Heart right ventricle (tissue), 16 donors: Measurements from ENCODE around the gene REEP1. TPM values are rescaled to one million over a fixed set of nuclear protein-coding genes. Genes with fewer than 3 reads are reported as not detected.

Source experiments
- ATAC-seq, 8 donors: fragments of 200-7000 bp; cut with Tn5 transposase; one replicate each; pipeline ENCODE4 v1.9.1; 2020; ENCODE audit warnings: mild to moderate bottlenecking in 8 of 8, moderate library complexity in 8 of 8, moderate number of reproducible peaks in 1 of 8
- DNase-seq, 2 donors: peaks; one replicate each; pipeline ENCODE4 v3.0.0-alpha.2; 2020
- H3K27ac ChIP-seq, 10 donors: fragments of 200-600 bp; sonication (generic) in 2 of 10; one replicate each; pipeline versions ENCODE4 v1.5.0 to v1.8.0; 2020 to 2022; ENCODE audit warnings: mild to moderate bottlenecking in 3 of 10
- H3K27me3 ChIP-seq, 7 donors: fragments of 200-600 bp; one replicate each; pipeline ENCODE4 v1.8.0; 2021 to 2022; ENCODE audit warnings: mild to moderate bottlenecking in 2 of 7
- H3K36me3 ChIP-seq, 9 donors: fragments of 200-600 bp; sonication (generic) in 1 of 9; one replicate each; pipeline versions ENCODE4 v1.5.0 to v1.8.0; 2020 to 2022; ENCODE audit warnings: mild to moderate bottlenecking in 2 of 9
- H3K4me1 ChIP-seq, 9 donors: fragments of 200-600 bp; sonication (generic) in 1 of 9; one replicate each; pipeline versions ENCODE4 v1.5.0 to v1.8.0; 2020 to 2022; ENCODE audit warnings: mild to moderate bottlenecking in 4 of 9
- H3K4me3 ChIP-seq, 10 donors: fragments of 200-600 bp; sonication (generic) in 2 of 10; one replicate each; pipeline versions ENCODE4 v1.5.0 to v1.8.0; 2020 to 2022; ENCODE audit warnings: mild to moderate bottlenecking in 7 of 10, moderate library complexity in 2 of 10
- H3K9me3 ChIP-seq, 11 donors: fragments of 200-600 bp in 10 of 11; sonication (generic) in 2 of 11; one replicate each; pipeline versions ENCODE4 v1.5.0 to v1.8.0; 2013 to 2022; ENCODE audit warnings: mild to moderate bottlenecking in 2 of 11, control low read depth in 1 of 11, moderate library complexity in 1 of 11
- CTCF ChIP-seq, 9 donors: fragments of 200-600 bp; sonication (generic) in 2 of 9; IDR thresholded peaks; one replicate each; pipeline versions ENCODE4 v1.5.0 to v1.8.0; 2021 to 2022; ENCODE audit warnings: antibody characterized with exemption in 9 of 9, mild to moderate bottlenecking in 5 of 9, moderate library complexity in 1 of 9
- WGBS, 2 donors: extraction: QIAGEN DNeasy Blood & Tissue Kit; methylation state at CpG; one replicate each; pipeline ENCODE4 v1.1.7; 2013; ENCODE audit warnings: inconsistent platforms in 1 of 2; 5-methylcytosine and 5-hydroxymethylcytosine counted together
- intact Hi-C, 10 donors: fragments of 100-400 bp; cut with DNase I; formaldehyde crosslinking; loops; one replicate each; pipeline versions ENCODE4 v1.11.1 to v1.14.2; 2022
- polyA plus RNA-seq, 2 donors: library from polyadenylated mRNA; stranded (reverse); fragments of 200-250 nt; gene quantifications; one replicate each; pipeline ENCODE4 v1.2.3, GENCODE V29; 2013
- total RNA-seq, 10 donors: library from RNA; stranded (reverse); fragmentation: NEBNext Ultra II Directional in 3 of 10; extraction: Animal tissue kit (Norgen Biotek cat#: 25700) in 3 of 10; gene quantifications; one replicate each; pipeline versions ENCODE4 v1.2.1 to v1.2.4, GENCODE V29; 2021 to 2023
- donor health status: Arrhythmogenic right ventricular cardiomyopathy.
- donor health status: ischemic (EF 13 %, LVEDD 7.1; RV severe dilation, severe dysfunction).
- donor health status: healthy with polysubstance abuse.
- donor health status: DM: no; HTN: yes; CAD: no.
- donor health status: DM: no; HTN: no; CAD: no.
- donor health status: ischemic (EF 25% LVEDD 6.9; RV normal size, moderate dysfunction).
- donor health status: ischemic (EF 25% LVEDD 5.7; RV mildly dilated, moderate dysfunction).
- donor health status: healthy.
- donor health status: DM: yes; HTN: yes; CAD: no.
- donor health status: Ischemic cardiomyopathy.
- donor health status: ischemic (EF 35%, LVEDD 5.7; RV mildly dilated, moderate dysfunction).
- donor health status: nonischemic (EF 11% LVEDD 7.7; RV severe dilation, severe dysfunction).
- donor health status: DM: yes; HTN: yes; CAD: no.
- donor health status: PGD.
- donor health status: ischemic (EF 29% LVEDD 5.4; RV normal size, mild dysfunction).
- donor health status: nonischemic (EF 23%, LVEDD 6.1; RV moderate dilation, normal function).

The REEP1 gene
- total and polyA plus RNA-seq, 12 donors: 15.2 to 30.5 (median 25.6) TPM

GRCh38 chr2:86223927-86224560 is 113.4 kb downstream of the REEP1 start:
- 80 to 82% methylated on average over 2 of the region's 2 CpGs for WGBS, 2 donors
- H3K36me3 ChIP-seq: no peaks in the 10 kb centered on the region
- DNase-seq (no peak), ATAC-seq (peak in 3 of 8 donors; percentile 3 to 33 (median 31))
- peaks cover 17 to 65% (median 50%) of the 10 kb centered on the region in 9 donors for H3K4me1 ChIP-seq
- H3K9me3 ChIP-seq: no peaks in the 10 kb centered on the region
- intact Hi-C loops: loop anchor here in 8 of 10 donors (2.0 to 10.0 kb wide), 8 partner anchors 51 to 221 kb away; partner anchors contain the start of gene KDM3A (in 3 of the 8)
- H3K27ac ChIP-seq: peak overlapping the region; percentile 77 to 94 (median 86)
- H3K4me3 ChIP-seq: no peak overlapping the region
- no peaks in the 10 kb centered on the region for H3K27me3 ChIP-seq
- TF ChIP-seq CTCF (IDR thresholded peaks at IDR 0.05): no peak

GRCh38 chr2:86223140-86223926 is 114.1 kb downstream of the REEP1 start:
- ATAC-seq: peak; percentile 79 to 88 (median 84)
- H3K4me3 ChIP-seq: peak overlapping the region in 1 of 10 donors; percentile 6
- no peaks in the 10 kb centered on the region for H3K36me3 ChIP-seq
- no peaks in the 10 kb centered on the region for H3K9me3 ChIP-seq
- intact Hi-C loops: loop anchor here in 8 of 10 donors (2.0 to 10.0 kb wide), 8 partner anchors 51 to 221 kb away; partner anchors contain the start of gene KDM3A (in 3 of the 8)
- H3K27ac ChIP-seq: peak overlapping the region; percentile 77 to 94 (median 86)
- no peaks in the 10 kb centered on the region for H3K27me3 ChIP-seq
- WGBS, 2 donors: 15 to 18% methylated on average over 8 of the region's 8 CpGs
- DNase-seq: peak; percentile 59 to 73
- no peak for TF ChIP-seq CTCF (IDR thresholded peaks at IDR 0.05)
- peaks cover 17 to 65% (median 50%) of the 10 kb centered on the region in 9 donors for H3K4me1 ChIP-seq

- TF ChIP-seq CTCF (IDR thresholded peaks at IDR 0.05): peak; percentile 66 to 97 (median 90)
Observed at GRCh38 chr2:86221066-86221684, 116.3 kb downstream of the REEP1 start.

GRCh38 chr2:86219896-86220295 is 117.5 kb downstream of the REEP1 start:
- peaks cover 11 to 58% (median 44%) of the 10 kb centered on the region in 9 donors for H3K4me1 ChIP-seq
- no peaks in the 10 kb centered on the region for H3K27me3 ChIP-seq
- intact Hi-C loops: loop anchor here (2.0 to 10.0 kb wide), 9 partner anchors 55 to 225 kb away; partner anchors contain the start of gene KDM3A (in 3 of the 10)
- no peak for ATAC-seq
- no peak for TF ChIP-seq CTCF (IDR thresholded peaks at IDR 0.05)
- H3K36me3 ChIP-seq: peaks cover 0 to 11% (median 0%) of the 10 kb centered on the region in 9 donors
- H3K4me3 ChIP-seq: no peak overlapping the region
- WGBS, 2 donors: 86 to 87% methylated on average over 5 of the region's 5 CpGs
- no peak overlapping the region for H3K27ac ChIP-seq
- no peak for DNase-seq
- no peaks in the 10 kb centered on the region for H3K9me3 ChIP-seq

More at GRCh38 chr2:86221066-86221684, 116.3 kb downstream of the REEP1 start:
- no peaks in the 10 kb centered on the region for H3K27me3 ChIP-seq
- H3K36me3 ChIP-seq: peaks cover 0 to 2% (median 0%) of the 10 kb centered on the region in 9 donors
- H3K9me3 ChIP-seq: no peaks in the 10 kb centered on the region
- peaks cover 17 to 68% (median 50%) of the 10 kb centered on the region in 9 donors for H3K4me1 ChIP-seq
- intact Hi-C loops: loop anchor here (1.0 to 10.0 kb wide), 10 partner anchors 54 to 224 kb away; partner anchors contain the start of gene KDM3A (in 3 of the 10)
- ATAC-seq (peak in 1 of 8 donors; percentile 15), DNase-seq (peak in 1 of 2 donors; percentile 61)
- peak overlapping the region in 5 of 10 donors; percentile 46 to 94 (median 90) for H3K27ac ChIP-seq
- no peak overlapping the region for H3K4me3 ChIP-seq
- 57 to 62% methylated on average over 5 of the region's 5 CpGs for WGBS, 2 donors
